GM18502 (cell line): ENCODE data around the gene ZNF892.
"Not testable (repeated sequence)": the region's sequence is repeated elsewhere in the genome, so short reads cannot be mapped to it uniquely, and the experiment has no call there.

Source experiments
- ATAC-seq: cut with Tn5 transposase; IDR thresholded peaks from one replicate; pipeline ENCODE4 v1.9.1; 2021; ENCODE audit warnings: mild to moderate bottlenecking; ENCODE audit not compliant: unreplicated experiment, poor library complexity

ZNF892 gene

GRCh38 chr2:95207111-95207961, at the start of gene ZNF892:
Gene ZNF892 (plus strand): TSS chr2:95207521. CDS start chr2:95207816, 295 bp downstream.
- ATAC-seq = peak; percentile 97

- no peak for ATAC-seq
Observed at GRCh38 chr2:95158441-95158840, 48.9 kb upstream of the ZNF892 start.

GRCh38 chr2:95158891-95159619, 48.3 kb upstream of the ZNF892 start:
- ATAC-seq = peak; percentile 60

- ATAC-seq = peak; percentile 89
Observed at GRCh38 chr2:95159690-95160449, 47.5 kb upstream of the ZNF892 start, which contains the start of gene ZNF514. Gene ZNF514 (minus strand): TSS chr2:95159848. CDS start chr2:95153253, 6,595 bp downstream.

- peak; percentile 20 for ATAC-seq
Observed at GRCh38 chr2:95165030-95165370, 42.3 kb upstream of the ZNF892 start.

GRCh38 chr2:95165371-95166064, 41.8 kb upstream of the ZNF892 start, which contains the start of gene ZNF2:
Gene ZNF2 (plus strand): TSS chr2:95165809. CDS start chr2:95176227, 10,418 bp downstream.
- ATAC-seq = peak; percentile 95

- peak; percentile 28 for ATAC-seq
Observed at GRCh38 chr2:95166065-95166763, 41.1 kb upstream of the ZNF892 start.

- ATAC-seq = no peak
Observed at GRCh38 chr2:95171902-95172301, 35.4 kb upstream of the ZNF892 start.

GRCh38 chr2:95174031-95174542, 33.2 kb upstream of the ZNF892 start:
- no peak for ATAC-seq

GRCh38 chr2:95179451-95179850, 27.9 kb upstream of the ZNF892 start:
- no peak for ATAC-seq

GRCh38 chr2:95181774-95182173, 25.5 kb upstream of the ZNF892 start:
- no peak for ATAC-seq

- ATAC-seq = no peak
Observed at GRCh38 chr2:95185197-95185596, 22.1 kb upstream of the ZNF892 start.

GRCh38 chr2:95185973-95186372, 21.3 kb upstream of the ZNF892 start:
- ATAC-seq = no peak

- ATAC-seq = not testable (repeated sequence)
Observed at GRCh38 chr2:95192956-95193355, 14.4 kb upstream of the ZNF892 start.

GRCh38 chr2:95203911-95204310, 3.4 kb upstream of the ZNF892 start:
- no peak for ATAC-seq

GRCh38 chr2:95204396-95204795, 2.9 kb upstream of the ZNF892 start:
- ATAC-seq = no peak

- ATAC-seq = no peak
Observed at GRCh38 chr2:95206096-95206495, 1.2 kb upstream of the ZNF892 start.

- no peak for ATAC-seq
Observed at GRCh38 chr2:95208106-95208505, 785 bp downstream of the ZNF892 start.

- no peak for ATAC-seq
Observed at GRCh38 chr2:95215018-95215612, 7.8 kb downstream of the ZNF892 start.
